Neural cell (in vitro differentiated cells): ENCODE results near the gene RGL1.

Experiments used
- CTCF ChIP-seq: fragments of 450-650 bp; IDR thresholded peaks from 2 replicates; pipeline ENCODE4 v1.5.1; 2014; ENCODE audit warnings: antibody characterized with exemption, mild to moderate bottlenecking, moderate library complexity; ENCODE audit not compliant: poor library complexity, severe bottlenecking
- EP300 ChIP-seq: fragments of 450-650 bp; conservative IDR thresholded peaks from 2 replicates; pipeline ENCODE4 v1.6.1; 2014; ENCODE audit warnings: antibody characterized with exemption, mild to moderate bottlenecking, moderate library complexity; ENCODE audit not compliant: poor library complexity, severe bottlenecking
- POLR2AphosphoS5 ChIP-seq: IDR thresholded peaks from 2 replicates; pipeline ENCODE4 v1.6.1; 2012
- TAF1 ChIP-seq: IDR thresholded peaks from 2 replicates; pipeline ENCODE4 v1.6.1; 2012; ENCODE audit warnings: low read depth

- TF ChIP-seq POLR2AphosphoS5 (no peak), EP300 (no peak), CTCF (no peak), TAF1 (no peak)
Measured at GRCh38 chr1:183831311-183831710, 26.4 kb downstream of the RGL1 start.
